Common myeloid progenitor, CD34-positive (primary cell): ENCODE measurements around the gene MNDA. TPM values are rescaled to one million over a fixed set of nuclear protein-coding genes. Genes with fewer than 3 reads are reported as not detected.

Experiments used
- CTCF ChIA-PET: fragments of 350-600 bp; sonication (Branson Sonifier 250); formaldehyde crosslinking; loops from one replicate; lab custom pipeline; 2021; ENCODE audit warnings: antibody characterized with exemption; lab: Charles Lee
- POLR2A ChIA-PET: fragments of 350-600 bp; sonication (Branson Sonifier 250); formaldehyde crosslinking; loops from one replicate; lab custom pipeline; 2021; ENCODE audit warnings: antibody characterized with exemption; lab: Charles Lee
- DNase-seq, 3 donors: peaks; one replicate each; pipeline versions ENCODE4 v3.0.0 to v3.0.0-alpha.2; 2013
- H3K27ac ChIP-seq, 2 experiments: 1 replicate in 1 of 2; 2 replicates in 1 of 2; pipeline ENCODE4 v1.7.0; 2013; ENCODE audit warnings: inconsistent platforms in 2 of 2, low read length in 2 of 2, mild to moderate bottlenecking in 2 of 2, low read depth in 1 of 2, moderate library complexity in 1 of 2; ENCODE audit not compliant: severe bottlenecking in 2 of 2, insufficient read depth in 1 of 2, poor library complexity in 1 of 2
- H3K27me3 ChIP-seq, 5 experiments: replicated peaks in 2 of 5; 1 replicate in 3 of 5; 2 replicates in 2 of 5; pipeline versions ENCODE4 v1.6.1 to v1.7.0; 2013; ENCODE audit warnings: low read length in 4 of 5, mild to moderate bottlenecking in 2 of 5, moderate library complexity in 2 of 5, inconsistent platforms in 1 of 5; ENCODE audit not compliant: insufficient read depth in 5 of 5, control insufficient read depth in 4 of 5
- H3K36me3 ChIP-seq, 4 experiments: 1 replicate in 2 of 4; 2 replicates in 2 of 4; pipeline versions ENCODE4 v1.6.1 to v1.7.0; 2013; ENCODE audit warnings: low read length in 3 of 4, control low read depth in 1 of 4, mild to moderate bottlenecking in 1 of 4; ENCODE audit not compliant: control insufficient read depth in 4 of 4, insufficient read depth in 4 of 4
- H3K4me1 ChIP-seq, 4 experiments: 1 replicate in 3 of 4; 2 replicates in 1 of 4; pipeline versions ENCODE4 v1.6.1 to v1.7.1; 2013; ENCODE audit warnings: low read length in 3 of 4, mild to moderate bottlenecking in 3 of 4, control low read depth in 1 of 4, inconsistent platforms in 1 of 4, moderate library complexity in 1 of 4; ENCODE audit not compliant: control insufficient read depth in 4 of 4, insufficient read depth in 4 of 4; ENCODE audit errors: control extremely low read depth in 1 of 4
- H3K4me3 ChIP-seq, 7 experiments: 1 replicate in 4 of 7; 2 replicates in 3 of 7; pipeline versions ENCODE4 v1.5.1 to v1.7.0; 2013; ENCODE audit warnings: mild to moderate bottlenecking in 7 of 7, low read length in 6 of 7, moderate library complexity in 6 of 7, inconsistent platforms in 2 of 7, low read depth in 2 of 7, control low read depth in 1 of 7; ENCODE audit not compliant: insufficient read depth in 4 of 7, control insufficient read depth in 1 of 7; ENCODE audit errors: extremely low read depth in 1 of 7
- H3K9me3 ChIP-seq, 5 experiments: 1 replicate in 4 of 5; 2 replicates in 1 of 5; pipeline versions ENCODE4 v1.6.1 to v1.7.1; 2013; ENCODE audit warnings: low read length in 4 of 5, mild to moderate bottlenecking in 2 of 5, inconsistent platforms in 1 of 5, low read depth in 1 of 5, moderate library complexity in 1 of 5; ENCODE audit not compliant: control insufficient read depth in 4 of 5, insufficient read depth in 2 of 5; ENCODE audit errors: control extremely low read depth in 1 of 5
- WGBS: methylation state at CpG from one replicate; pipeline ENCODE4 v1.1.5; 2013; ENCODE audit not compliant: insufficient coverage; 5-methylcytosine and 5-hydroxymethylcytosine counted together
- polyA plus RNA-seq: library from polyadenylated mRNA; unstranded; fragments of 120-200 nt; gene quantifications from one replicate; pipeline ENCODE4 v1.2.1, GENCODE V29; 2013

MNDA gene
- 4.8 TPM for polyA plus RNA-seq

DNA sequence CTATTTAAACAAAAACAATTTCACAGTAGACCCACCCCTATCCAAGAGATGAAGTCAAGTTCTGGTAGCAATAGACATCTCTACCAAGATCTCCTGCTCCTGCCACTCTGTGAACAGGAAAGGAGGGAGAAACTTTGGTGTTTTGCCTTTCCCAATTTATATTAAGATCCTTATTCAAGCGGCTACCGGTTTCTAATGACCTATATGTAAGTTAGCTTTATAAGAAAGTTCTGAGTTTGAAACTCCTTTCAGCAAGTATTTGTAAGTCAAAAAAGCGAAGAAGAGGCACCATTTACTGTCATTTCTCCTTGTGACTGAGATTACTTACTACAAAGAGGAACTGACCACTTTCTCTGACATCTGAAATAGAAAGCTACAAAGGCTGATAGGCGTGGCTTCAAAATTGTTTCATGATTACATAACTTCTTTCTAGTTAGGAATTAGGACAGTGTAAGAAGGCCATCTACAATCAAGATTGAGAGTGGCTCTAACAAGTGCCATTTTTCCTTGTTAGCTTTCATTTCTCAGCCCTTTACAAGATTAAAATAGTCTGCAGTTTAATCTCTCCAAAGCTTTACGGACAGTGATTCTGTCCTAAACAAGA, at the start of gene MNDA:
Gene MNDA (plus strand): TSS at position 448 of the 604 bp plus-strand sequence. CDS start 10,803 bp downstream, outside the sequence.
- H3K4me3 ChIP-seq = peak within 1 kb of the TSS in 1 of 7 experiments; percentile 74
- H3K36me3 ChIP-seq = no peaks in the 10 kb centered on the region
- H3K27ac ChIP-seq = no peak within 1 kb of the TSS
- H3K9me3 ChIP-seq = peaks cover 0 to 13% (median 7%) of the 10 kb centered on the region in 5 experiments
- peaks cover 0 to 7% (median 0%) of the 10 kb centered on the region in 4 experiments for H3K4me1 ChIP-seq
- DNase-seq = peak in 2 of 3 donors; percentile 59 to 68
- CTCF ChIA-PET = no interaction called here
- POLR2A ChIA-PET = interaction anchor here (0.6 kb wide), 1 partner anchor 17 kb away, joined by 4 read pairs; no protein-coding TSS in a partner anchor
- 88% methylated on average over 3 of the region's 5 CpGs for WGBS
- no peaks in the 10 kb centered on the region for H3K27me3 ChIP-seq

- Histone ChIP-seq H3K27me3 (no peaks in the 10 kb centered on the region), H3K36me3 (no peaks in the 10 kb centered on the region), H3K9me3 (no peaks in the 10 kb centered on the region), H3K4me1 (no peaks in the 10 kb centered on the region), H3K4me3 (no peak overlapping the region), H3K27ac (no peak overlapping the region)
- ChIA-PET POLR2A (no interaction called here), CTCF (interaction anchor here (0.7 kb wide), 1 partner anchor 15 kb away, joined by 3 read pairs; no protein-coding TSS in a partner anchor)
- DNase-seq = peak in 2 of 3 donors; percentile 13 to 17
- 72% methylated on average over 2 of the region's 2 CpGs for WGBS
Observed at GRCh38 chr1:158793604-158794003, 37.5 kb upstream of the MNDA start.

DNA sequence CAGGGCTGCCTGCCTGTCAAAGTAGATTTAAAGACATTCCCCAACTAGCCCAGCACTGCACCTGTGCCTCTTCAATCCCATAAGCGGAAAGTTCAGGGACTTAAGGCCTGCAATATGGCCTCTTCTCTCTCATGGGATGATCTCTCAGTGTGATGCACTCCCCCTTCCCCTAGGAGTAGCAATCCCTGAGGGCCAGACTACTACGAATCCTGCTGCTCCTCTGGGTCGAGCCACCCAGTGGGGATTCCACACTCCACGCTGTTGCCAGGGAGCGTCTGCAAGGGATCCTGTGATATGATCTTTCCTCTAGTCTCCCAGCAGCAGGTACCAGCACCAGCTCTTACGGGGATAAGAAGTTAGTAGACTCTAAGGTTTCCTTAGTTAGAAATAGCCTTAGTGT, 36.9 kb upstream of the MNDA start:
- Histone ChIP-seq H3K27ac (no peak overlapping the region), H3K9me3 (no peaks in the 10 kb centered on the region), H3K36me3 (no peaks in the 10 kb centered on the region), H3K4me1 (no peaks in the 10 kb centered on the region), H3K4me3 (no peak overlapping the region), H3K27me3 (no peaks in the 10 kb centered on the region)
- ChIA-PET CTCF (interaction anchor here (0.7 kb wide), 1 partner anchor 14 kb away, joined by 3 read pairs; no protein-coding TSS in a partner anchor), POLR2A (no interaction called here)
- no peak for DNase-seq
- 88% methylated on average over 5 of the region's 6 CpGs for WGBS

GRCh38 chr1:158798531-158798930, 32.6 kb upstream of the MNDA start:
- POLR2A ChIA-PET = no interaction called here
- DNase-seq = peak in 1 of 3 donors; percentile 9
- Histone ChIP-seq H3K4me1 (peaks cover 3 to 24% (median 12%) of the 10 kb centered on the region in 4 experiments), H3K9me3 (no peaks in the 10 kb centered on the region), H3K27ac (no peak overlapping the region), H3K4me3 (no peak overlapping the region), H3K36me3 (no peaks in the 10 kb centered on the region), H3K27me3 (no peaks in the 10 kb centered on the region)
- 100% methylated on average over 3 of the region's 3 CpGs for WGBS
- CTCF ChIA-PET = no interaction called here

- no peaks in the 10 kb centered on the region for H3K36me3 ChIP-seq
- H3K27ac ChIP-seq = no peak overlapping the region
- H3K27me3 ChIP-seq = no peaks in the 10 kb centered on the region
- POLR2A ChIA-PET = no interaction called here
- CTCF ChIA-PET = interaction anchor here (1.3 kb wide), 1 partner anchor 19 kb away, joined by 3 read pairs; no protein-coding TSS in a partner anchor
- no peak for DNase-seq
- H3K4me3 ChIP-seq = no peak overlapping the region
- H3K4me1 ChIP-seq = peaks cover 3 to 24% (median 12%) of the 10 kb centered on the region in 4 experiments
- 100% methylated on average over 1 of the region's 4 CpGs for WGBS
- no peaks in the 10 kb centered on the region for H3K9me3 ChIP-seq
Observed at GRCh38 chr1:158799689-158800088, 31.5 kb upstream of the MNDA start.

DNA sequence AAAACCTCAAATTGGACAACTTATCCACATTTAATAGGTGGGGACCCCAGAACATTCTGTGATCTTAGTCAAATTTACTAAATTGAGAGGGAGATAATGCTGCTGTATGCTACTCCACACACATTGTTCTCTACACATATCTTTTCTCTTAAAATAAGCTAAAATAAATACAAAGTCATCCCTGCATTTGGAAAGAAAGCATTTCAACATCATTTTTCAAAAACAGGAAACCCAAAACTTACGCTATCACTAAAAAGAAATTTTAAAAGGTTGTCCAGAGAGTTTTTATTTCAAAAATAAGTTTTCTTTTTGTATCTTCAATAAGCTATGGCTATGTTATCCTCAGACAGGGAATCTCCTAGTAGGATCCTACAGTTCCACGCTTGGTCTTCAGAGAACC, 30.6 kb upstream of the MNDA start:
- H3K9me3 ChIP-seq = no peaks in the 10 kb centered on the region
- ChIA-PET POLR2A (no interaction called here), CTCF (interaction anchor here (1.3 kb wide), 1 partner anchor 18 kb away, joined by 3 read pairs; no protein-coding TSS in a partner anchor)
- peak overlapping the region in 1 of 2 experiments; percentile 19 for H3K27ac ChIP-seq
- H3K27me3 ChIP-seq = no peaks in the 10 kb centered on the region
- H3K4me1 ChIP-seq = peaks cover 3 to 24% (median 12%) of the 10 kb centered on the region in 4 experiments
- DNase-seq = peak in 1 of 3 donors; percentile 3
- no peaks in the 10 kb centered on the region for H3K36me3 ChIP-seq
- WGBS = 100% methylated on average over 1 of the region's 2 CpGs
- no peak overlapping the region for H3K4me3 ChIP-seq

DNA sequence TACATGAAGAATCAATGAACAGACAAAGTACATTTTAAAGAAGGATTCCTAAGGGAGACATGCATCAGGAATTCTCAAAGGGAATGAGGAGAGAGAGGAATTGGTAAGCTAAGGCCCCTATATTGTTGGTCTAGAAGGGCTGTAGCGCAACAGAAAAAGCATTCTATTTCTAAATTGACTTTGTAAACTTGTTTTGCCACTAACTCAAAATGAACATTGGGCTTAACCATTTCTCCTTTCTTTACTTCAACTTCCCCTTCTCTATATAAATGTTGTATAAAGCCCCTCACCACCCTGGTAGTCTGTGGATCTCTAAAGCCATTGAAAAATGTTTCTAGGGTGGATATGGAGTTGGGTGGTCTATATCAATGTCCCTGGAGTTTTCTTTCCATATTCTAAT, 29.8 kb upstream of the MNDA start:
- no CpG with 5 or more reads among the region's 1 CpG for WGBS

More for the DNA sequence above, 29.8 kb upstream of the MNDA start:
- no peaks in the 10 kb centered on the region for H3K9me3 ChIP-seq
- ChIA-PET POLR2A (no interaction called here), CTCF (no interaction called here)
- peak in 2 of 3 donors; percentile 31 to 57 for DNase-seq
- H3K4me1 ChIP-seq = peaks cover 3 to 24% (median 12%) of the 10 kb centered on the region in 4 experiments
- H3K4me3 ChIP-seq = no peak overlapping the region
- H3K27me3 ChIP-seq = no peaks in the 10 kb centered on the region
- no peak overlapping the region for H3K27ac ChIP-seq
- H3K36me3 ChIP-seq = no peaks in the 10 kb centered on the region
